Omental fat pad (tissue), 4 donors: ENCODE results near the gene MACROD2. TPM values are rescaled to one million over a fixed set of nuclear protein-coding genes. Genes with fewer than 3 reads are reported as not detected.
A peak's percentile ranks its signal among the peaks of the same experiment; 100 is the strongest.

ENCODE experiments used
- ATAC-seq: fragments of 150-250 bp; one replicate; pipeline ENCODE4 v1.9.1; 2016; ENCODE audit warnings: mild to moderate bottlenecking, moderate library complexity; ENCODE audit not compliant: low FRiP score
- DNase-seq: peaks from one replicate; pipeline ENCODE4 v3.0.0-alpha.2; 2019; ENCODE audit warnings: low spot score
- total RNA-seq, 4 donors: library from RNA; depleted of rRNA; stranded (reverse); fragments of >200 nt; gene quantifications; one replicate each; pipeline ENCODE4 v1.1.0, GENCODE V29; 2016
- TF ChIP-seq, protein P1 (sequence below), 3 donors: fragments of 450-650 bp; IDR thresholded peaks; one replicate each; pipeline ENCODE4 v1.5.1; 2016 to 2017; ENCODE audit warnings: antibody characterized with exemption in 3 of 3, mild to moderate bottlenecking in 3 of 3, moderate library complexity in 2 of 3

Gene MACROD2
- total RNA-seq, 4 donors from 2014 or later: 6.8 to 54.1 (median 7.4) TPM

DNA sequence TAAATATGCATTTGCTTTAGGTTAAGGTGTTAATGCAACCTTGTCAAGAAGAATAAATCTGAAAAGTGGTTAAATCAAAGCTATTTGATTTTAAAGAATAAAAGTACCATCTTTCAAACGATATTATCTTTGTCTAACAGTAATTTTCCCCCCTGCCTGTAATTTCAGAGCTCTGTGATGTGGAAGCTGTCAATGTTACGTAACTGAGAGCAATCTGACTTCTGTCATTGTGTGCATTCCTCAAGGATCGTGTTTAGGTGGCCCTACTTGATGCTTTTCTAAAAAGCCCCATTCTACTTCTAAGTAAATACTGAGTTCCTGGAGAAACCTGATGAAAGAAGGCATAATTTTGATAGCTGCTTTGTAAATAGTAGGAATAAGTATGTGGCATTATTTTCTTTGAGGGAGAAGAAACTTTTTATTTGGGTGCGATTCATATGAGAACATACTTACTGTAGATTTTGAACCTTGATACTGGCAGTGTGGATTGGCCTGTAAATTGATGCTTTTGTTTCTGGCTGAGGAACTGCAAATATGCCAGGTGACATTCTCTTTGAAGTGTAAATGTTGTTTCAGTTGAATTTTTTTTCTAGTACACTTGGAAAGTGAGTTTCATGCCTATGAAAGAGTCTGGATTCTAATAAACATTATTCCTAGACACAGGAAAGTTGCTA, 871.7 kb downstream of the MACROD2 start:
- TF ChIP-seq, protein P1, sequence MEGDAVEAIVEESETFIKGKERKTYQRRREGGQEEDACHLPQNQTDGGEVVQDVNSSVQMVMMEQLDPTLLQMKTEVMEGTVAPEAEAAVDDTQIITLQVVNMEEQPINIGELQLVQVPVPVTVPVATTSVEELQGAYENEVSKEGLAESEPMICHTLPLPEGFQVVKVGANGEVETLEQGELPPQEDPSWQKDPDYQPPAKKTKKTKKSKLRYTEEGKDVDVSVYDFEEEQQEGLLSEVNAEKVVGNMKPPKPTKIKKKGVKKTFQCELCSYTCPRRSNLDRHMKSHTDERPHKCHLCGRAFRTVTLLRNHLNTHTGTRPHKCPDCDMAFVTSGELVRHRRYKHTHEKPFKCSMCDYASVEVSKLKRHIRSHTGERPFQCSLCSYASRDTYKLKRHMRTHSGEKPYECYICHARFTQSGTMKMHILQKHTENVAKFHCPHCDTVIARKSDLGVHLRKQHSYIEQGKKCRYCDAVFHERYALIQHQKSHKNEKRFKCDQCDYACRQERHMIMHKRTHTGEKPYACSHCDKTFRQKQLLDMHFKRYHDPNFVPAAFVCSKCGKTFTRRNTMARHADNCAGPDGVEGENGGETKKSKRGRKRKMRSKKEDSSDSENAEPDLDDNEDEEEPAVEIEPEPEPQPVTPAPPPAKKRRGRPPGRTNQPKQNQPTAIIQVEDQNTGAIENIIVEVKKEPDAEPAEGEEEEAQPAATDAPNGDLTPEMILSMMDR (IDR thresholded peaks at IDR 0.05): no peak
- DNase-seq (no peak), ATAC-seq (no peak)

DNA sequence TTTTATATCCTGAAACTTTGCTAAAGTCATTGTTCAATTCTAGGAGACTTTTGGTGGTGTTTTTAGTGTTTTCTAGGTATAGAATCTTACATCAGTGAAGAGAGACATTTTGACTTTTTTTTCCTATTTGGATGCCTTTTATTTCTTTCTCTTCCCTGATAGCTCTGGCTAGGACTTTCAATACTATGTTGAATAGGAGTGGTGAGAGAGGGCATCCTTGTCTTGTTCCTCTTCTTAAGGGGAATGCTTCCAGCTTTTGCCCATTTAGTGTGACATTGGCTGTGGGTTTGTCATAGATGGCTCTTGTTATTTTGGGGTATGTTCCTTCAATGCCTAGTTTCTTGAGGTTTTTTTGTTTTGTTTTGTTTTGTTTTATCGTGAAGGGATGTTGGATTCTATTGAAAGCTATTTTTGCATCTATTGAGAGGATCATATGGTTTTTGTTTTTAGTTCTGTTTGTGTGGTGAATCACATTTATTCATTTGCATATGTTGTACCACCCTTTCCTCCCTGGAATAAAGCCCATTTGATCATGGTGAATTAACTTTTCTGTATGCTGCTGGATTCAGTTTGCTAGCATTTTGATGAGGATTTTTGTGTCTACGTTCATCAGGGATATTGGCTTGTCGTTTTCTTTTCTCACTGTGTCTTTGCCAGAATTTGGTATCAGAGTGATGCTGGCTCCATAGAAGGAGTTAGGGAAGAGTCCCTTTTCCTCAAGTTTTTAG, 882.1 kb downstream of the MACROD2 start:
- DNase-seq (no peak), ATAC-seq (no peak)
- TF ChIP-seq, protein P1 (IDR thresholded peaks at IDR 0.05): no peak

DNA sequence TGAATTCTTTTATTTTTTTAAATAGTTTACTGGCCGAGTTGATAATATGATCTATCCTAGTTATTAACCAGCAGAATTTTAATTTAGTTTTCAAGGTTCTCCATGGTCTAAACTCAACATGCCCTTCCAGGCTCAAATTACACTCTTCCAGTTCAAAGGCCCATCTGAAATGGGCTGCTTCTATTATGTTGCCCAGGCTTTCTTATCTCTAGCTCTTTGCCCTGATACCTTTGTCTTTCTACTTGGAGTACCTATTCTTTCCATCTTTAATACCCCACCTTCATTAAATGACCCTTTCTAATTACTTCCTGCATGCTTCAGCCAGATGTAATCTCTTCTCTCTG, 883.3 kb downstream of the MACROD2 start:
- ATAC-seq: no peak
- no peak for DNase-seq
- TF ChIP-seq, protein P1 (IDR thresholded peaks at IDR 0.05): no peak

DNA sequence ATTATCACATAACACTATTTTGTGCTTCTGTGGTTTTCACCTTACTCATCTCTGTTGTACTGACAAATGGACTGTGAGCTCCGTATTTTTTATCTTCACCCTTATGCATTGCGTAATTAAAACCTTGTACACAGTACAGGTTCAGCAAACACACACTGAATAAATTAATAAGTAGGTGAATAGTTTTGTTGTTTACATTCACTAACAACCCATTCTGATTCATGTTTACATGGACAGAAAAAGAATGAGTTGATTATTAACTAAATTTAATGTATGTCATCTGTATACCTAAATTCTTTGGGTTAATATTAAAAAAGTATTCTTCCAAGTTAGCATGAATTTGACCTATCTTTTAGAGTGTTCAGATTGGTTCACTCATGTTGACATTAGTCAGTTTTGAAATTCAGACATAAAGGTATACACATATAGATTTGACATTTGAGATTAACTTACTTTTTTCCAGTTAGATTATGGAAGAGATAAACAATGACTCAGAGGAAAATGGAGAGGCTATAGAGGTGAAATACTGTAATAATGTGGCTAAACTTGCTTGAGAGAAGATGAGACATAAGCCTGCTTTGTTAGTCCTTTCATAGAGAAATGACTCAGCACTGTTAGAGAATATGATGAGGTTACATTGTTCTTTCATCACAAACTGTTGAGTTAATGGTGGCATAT, 883.8 kb downstream of the MACROD2 start:
- TF ChIP-seq, protein P1 (IDR thresholded peaks at IDR 0.05): no peak
- DNase-seq (no peak), ATAC-seq (peak; percentile 54)

DNA sequence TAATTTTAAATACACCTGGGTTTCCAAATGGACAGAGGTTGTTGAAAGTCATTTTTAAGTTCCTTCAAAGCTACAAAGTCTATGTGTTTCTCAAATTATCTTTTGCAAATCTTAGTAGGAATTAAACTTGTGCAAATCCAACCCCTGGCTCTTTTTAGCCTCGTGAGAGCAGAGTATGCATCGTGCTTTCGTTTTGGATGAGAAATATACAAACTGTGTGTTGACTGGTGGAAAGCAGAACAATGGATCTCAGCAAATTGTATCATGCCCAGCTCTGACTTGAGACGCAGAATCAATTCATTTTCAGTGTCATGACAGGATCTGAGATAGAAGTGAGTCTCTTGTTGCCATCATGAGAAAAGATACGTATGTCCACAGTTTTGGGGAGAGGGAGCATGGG, 884.5 kb downstream of the MACROD2 start:
- TF ChIP-seq, protein P1 (IDR thresholded peaks at IDR 0.05): no peak
- ATAC-seq (no peak), DNase-seq (no peak)

DNA sequence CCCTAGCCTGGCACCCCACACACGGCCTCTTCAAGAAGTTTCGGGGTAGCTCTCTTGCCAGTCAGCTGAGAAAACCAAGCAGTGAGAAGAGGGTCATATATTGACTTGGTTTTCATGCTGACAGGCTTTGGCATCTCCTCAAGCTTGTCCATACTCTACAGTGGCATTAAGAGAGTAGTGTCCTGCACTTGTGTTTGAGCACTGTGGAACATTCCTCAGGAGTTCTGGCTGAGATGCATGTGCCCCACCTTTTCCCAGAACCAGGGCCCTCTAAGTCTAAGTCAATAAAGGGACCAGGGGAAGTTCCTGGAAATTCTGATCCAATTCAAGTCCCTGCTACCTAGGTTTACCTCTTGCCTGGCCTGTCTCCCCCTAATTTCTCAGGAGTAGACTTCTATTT, 886.2 kb downstream of the MACROD2 start:
- DNase-seq: no peak
- no peak for ATAC-seq
- TF ChIP-seq, protein P1 (IDR thresholded peaks at IDR 0.05): no peak
